GM23338 (cell line): ENCODE data around the gene PRMT5. TPM values are rescaled to one million over a fixed set of nuclear protein-coding genes. Genes with fewer than 3 reads are reported as not detected.

ENCODE experiments used
- ATAC-seq: fragments of 200-7000 bp; cut with Tn5 transposase; 3 replicates; pipeline ENCODE4 v1.9.1; 2020
- DNase-seq: peaks from one replicate; pipeline ENCODE4 v3.0.0-alpha.2; 2015; ENCODE audit warnings: low spot score
- H2AFZ ChIP-seq: fragments of 200-600 bp; sonication (generic); 2 replicates; pipeline ENCODE4 v1.8.0; 2016; ENCODE audit warnings: antibody characterized with exemption, mild to moderate bottlenecking, moderate library complexity
- H3F3A ChIP-seq: fragments of 200-600 bp; sonication (generic); replicated peaks from 2 replicates; pipeline ENCODE4 v1.8.0; 2017; ENCODE audit warnings: antibody characterized with exemption, mixed run types, low read depth
- H3K27ac ChIP-seq: fragments of 200-600 bp; sonication (generic); 2 replicates; pipeline ENCODE4 v1.6.1; 2016; ENCODE audit warnings: low read depth
- H3K27me3 ChIP-seq: fragments of 200-600 bp; sonication (generic); 2 replicates; pipeline ENCODE4 v1.8.0; 2016; ENCODE audit warnings: mild to moderate bottlenecking, mixed run types, moderate library complexity; ENCODE audit not compliant: insufficient read depth
- H3K36me3 ChIP-seq: fragments of 200-600 bp; sonication (generic); 2 replicates; pipeline ENCODE4 v1.8.0; 2016; ENCODE audit warnings: mild to moderate bottlenecking; ENCODE audit not compliant: insufficient read depth
- H3K4me1 ChIP-seq: fragments of 200-600 bp; sonication (generic); 2 replicates; pipeline ENCODE4 v1.8.0; 2016; ENCODE audit warnings: mild to moderate bottlenecking, moderate library complexity; ENCODE audit not compliant: insufficient read depth
- H3K4me2 ChIP-seq: fragments of 200-600 bp; sonication (generic); 2 replicates; pipeline ENCODE4 v1.7.1; 2017; ENCODE audit warnings: mixed run types
- H3K4me3 ChIP-seq: fragments of 200-600 bp; sonication (generic); 2 replicates; pipeline ENCODE4 v1.6.1; 2016; ENCODE audit warnings: mixed run types
- H3K79me2 ChIP-seq: fragments of 200-600 bp; sonication (generic); replicated peaks from 2 replicates; pipeline ENCODE4 v1.8.0; 2017; ENCODE audit warnings: mild to moderate bottlenecking; ENCODE audit not compliant: insufficient read depth
- H3K9me2 ChIP-seq: fragments of 200-600 bp; sonication (generic); 2 replicates; pipeline ENCODE4 v1.8.0; 2017; ENCODE audit not compliant: insufficient read depth
- H4K20me1 ChIP-seq: fragments of 200-600 bp; sonication (generic); replicated peaks from 2 replicates; pipeline ENCODE4 v1.8.0; 2017; ENCODE audit warnings: mild to moderate bottlenecking; ENCODE audit not compliant: insufficient read depth
- H3K27ac Mint-ChIP-seq: 2 replicates; pipeline ENCODE4 v1.8.0; 2020; ENCODE audit warnings: inconsistent platforms, mild to moderate bottlenecking, moderate library complexity, mixed read lengths
- H3K27me3 Mint-ChIP-seq: 3 replicates; pipeline ENCODE4 v1.8.0; 2022; ENCODE audit warnings: low read depth, mild to moderate bottlenecking, moderate library complexity, mixed read lengths, inconsistent platforms; ENCODE audit not compliant: insufficient read depth, poor library complexity
- H3K36me3 Mint-ChIP-seq: 3 replicates; pipeline ENCODE4 v1.8.0; 2021; ENCODE audit warnings: low read depth, mild to moderate bottlenecking, inconsistent platforms, moderate library complexity, mixed read lengths
- H3K4me1 Mint-ChIP-seq: 3 replicates; pipeline ENCODE4 v1.8.0; 2020; ENCODE audit warnings: mild to moderate bottlenecking, inconsistent platforms, mixed read lengths
- H3K4me3 Mint-ChIP-seq: 3 replicates; pipeline ENCODE4 v1.8.0; 2021; ENCODE audit warnings: moderate library complexity, mild to moderate bottlenecking, inconsistent platforms, mixed read lengths
- H3K9me3 Mint-ChIP-seq: 3 replicates; pipeline ENCODE4 v1.8.0; 2020; ENCODE audit warnings: moderate library complexity, mild to moderate bottlenecking, inconsistent platforms, mixed read lengths
- CREB1 ChIP-seq: fragments of 250-450 bp; sonication (Bioruptor Pico); IDR thresholded peaks from 2 replicates; pipeline ENCODE4 v1.5.0; 2020; ENCODE audit warnings: low read depth, mild to moderate bottlenecking, moderate library complexity
- ETS1 ChIP-seq: IDR thresholded peaks from 2 replicates; pipeline ENCODE4 v1.6.1; 2016; ENCODE audit warnings: antibody characterized with exemption
- EZH2 ChIP-seq: fragments of 200-600 bp; sonication (generic); IDR thresholded peaks from one replicate; pipeline ENCODE4 v1.8.0; 2017; ENCODE audit warnings: antibody characterized with exemption, mild to moderate bottlenecking, low read depth; ENCODE audit not compliant: unreplicated experiment
- EZH2phosphoT487 ChIP-seq: fragments of 200-600 bp; sonication (generic); IDR thresholded peaks from one replicate; pipeline ENCODE4 v1.8.1; 2018; ENCODE audit warnings: antibody characterized with exemption; ENCODE audit not compliant: unreplicated experiment
- NANOG ChIP-seq: IDR thresholded peaks from 2 replicates; pipeline ENCODE4 v1.6.1; 2016; ENCODE audit warnings: antibody characterized with exemption, borderline replicate concordance
- POLR2AphosphoS5 ChIP-seq: IDR thresholded peaks from 2 replicates; pipeline ENCODE4 v1.6.1; 2016; ENCODE audit warnings: antibody characterized with exemption, low read depth
- REST ChIP-seq: IDR thresholded peaks from one replicate; pipeline ENCODE4 v1.6.1; 2018; ENCODE audit warnings: antibody characterized with exemption; ENCODE audit not compliant: unreplicated experiment
- ZNF114 ChIP-seq: fragments of 250-450 bp; sonication (Bioruptor Pico); IDR thresholded peaks from 2 replicates; pipeline ENCODE4 v1.5.0; 2020; ENCODE audit warnings: mild to moderate bottlenecking, moderate library complexity
- ZNF331 ChIP-seq: fragments of 250-450 bp; sonication (Bioruptor Pico); IDR thresholded peaks from 2 replicates; pipeline ENCODE4 v1.5.0; 2020; ENCODE audit warnings: low read depth, mild to moderate bottlenecking, moderate library complexity
- ZNF462 ChIP-seq: fragments of 250-450 bp; sonication (Bioruptor Pico); IDR thresholded peaks from 2 replicates; pipeline ENCODE4 v1.5.0; 2020; ENCODE audit warnings: mild to moderate bottlenecking, moderate library complexity
- polyA plus RNA-seq: library from polyadenylated mRNA; unstranded; fragments of >200 nt; fragmentation: Nextera tagmentation; extraction: Ambion mirVana; gene quantifications from 2 replicates; pipeline ENCODE4 v1.2.1, GENCODE V29; 2016
- total RNA-seq: library from RNA; depleted of rRNA; stranded (reverse); fragments of >200 nt; shearing (Covaris generic); gene quantifications from 2 replicates; pipeline ENCODE4 v1.2.3, GENCODE V29; 2014

The PRMT5 gene
- total and polyA plus RNA-seq, 2 experiments from 2014 or later, result 68.8 to 124 TPM

- TF ChIP-seq ZNF462 (CRISPR knock-in tag) (no peak), EZH2 (no peak), CREB1 (CRISPR knock-in tag) (no peak)
Observed at GRCh38 chr14:22939684-22940083, 10.5 kb upstream of the PRMT5 start (continued).

GRCh38 chr14:22935156-22935555, 6.0 kb upstream of the PRMT5 start:
- H3K4me3 ChIP-seq, result no peak overlapping the region
- no peaks in the 10 kb centered on the region for H3K36me3 ChIP-seq
- no peaks in the 10 kb centered on the region for H3K27me3 ChIP-seq
- no peak overlapping the region for H2AFZ ChIP-seq
- H3K4me2 ChIP-seq, result no peak overlapping the region
- no peaks in the 10 kb centered on the region for H3K9me2 ChIP-seq
- no peak overlapping the region for H3K27ac ChIP-seq
- H3K4me1 Mint-ChIP-seq, result peaks cover 2% of the 10 kb centered on the region; the same call in 1 of the 3 replicates
- H3K27ac Mint-ChIP-seq, result no peak overlapping the region
- no peak for DNase-seq
- no peaks in the 10 kb centered on the region for H3K9me3 Mint-ChIP-seq
- no peaks in the 10 kb centered on the region for H3K79me2 ChIP-seq
- peaks cover 5% of the 10 kb centered on the region for H3F3A ChIP-seq
- H3K4me3 Mint-ChIP-seq, result no peak overlapping the region
- H3K27me3 Mint-ChIP-seq, result peaks cover 3% of the 10 kb centered on the region
- no peaks in the 10 kb centered on the region for H4K20me1 ChIP-seq
- no peak for ATAC-seq
- no peaks in the 10 kb centered on the region for H3K4me1 ChIP-seq
- no peaks in the 10 kb centered on the region for H3K36me3 Mint-ChIP-seq
- TF ChIP-seq EZH2 (no peak), CREB1 (CRISPR knock-in tag) (no peak), EZH2phosphoT487 (no peak), REST (no peak), ZNF331 (CRISPR knock-in tag) (no peak), POLR2AphosphoS5 (no peak), ZNF114 (CRISPR knock-in tag) (no peak), NANOG (no peak), ETS1 (no peak)
